K562 (cell line): Measurements from ENCODE around the gene CRY2. TPM values are rescaled to one million over a fixed set of nuclear protein-coding genes. Genes with fewer than 3 reads are reported as not detected.

ENCODE experiments used
- ATAC-seq: fragments of 200-7000 bp; cut with Tn5 transposase; 3 replicates; pipeline ENCODE4 v1.9.1; 2020; ENCODE audit warnings: moderate library complexity
- BruUV-seq: library from RNA; stranded (reverse); fragments of 400-500 nt; replicated peaks from 2 replicates; lab custom pipeline; 2021; lab: Mats Ljungman, UMichigan
- CTCF ChIA-PET: fragments of 300-600 bp; formaldehyde crosslinking; extraction: SDS; loops from one replicate; lab custom pipeline; 2021; ENCODE audit warnings: low intra/inter-chr PET ratio; lab: Yijun Ruan, JAX
- POLR2A ChIA-PET: fragments of 300-600, 350-650 bp; sonication (Branson Sonifier 250); formaldehyde crosslinking; extraction: SDS; loops from one replicate; lab custom pipeline; 2021; ENCODE audit warnings: antibody characterized with exemption, inconsistent platforms; lab: Yijun Ruan, JAX
- DNase-seq, 4 experiments: peaks; one replicate each; pipeline versions ENCODE4 v3.0.0 to v3.0.0-alpha.2; 2011 to 2018; ENCODE audit warnings: low spot score in 3 of 4, mixed read lengths in 3 of 4; ENCODE audit errors: extremely low read depth in 1 of 4
- FAIRE-seq: peaks from 2 replicates; lab custom pipeline; 2011; peaks lifted over from hg19 to GRCh38; lab: Jason Lieb, UNC
- H2AFZ ChIP-seq: 2 replicates; pipeline ENCODE4 v1.6.0; 2011; ENCODE audit warnings: low read depth, low read length, control low read depth, inconsistent platforms
- H3K27ac ChIP-seq: fragments of 200-600 bp; 3 replicates; pipeline ENCODE4 v1.8.0; 2011; ENCODE audit warnings: low read depth, mild to moderate bottlenecking, control low read depth, inconsistent platforms, low read length, moderate library complexity, mixed read lengths; ENCODE audit errors: extremely low read depth
- H3K27me3 ChIP-seq, 2 experiments: fragments of 300-600 bp in 1 of 2; 2 replicates in 1 of 2; 3 replicates in 1 of 2; pipeline versions ENCODE4 v1.6.0 to v1.8.0; 2011; ENCODE audit warnings: inconsistent platforms in 2 of 2, low read length in 2 of 2, mild to moderate bottlenecking in 1 of 2, mixed read lengths in 1 of 2, moderate library complexity in 1 of 2; ENCODE audit not compliant: control insufficient read depth in 2 of 2, insufficient read depth in 2 of 2
- H3K36me3 ChIP-seq: fragments of 300-600 bp; 3 replicates; pipeline ENCODE4 v1.8.0; 2011; ENCODE audit warnings: mild to moderate bottlenecking, low read length, inconsistent platforms; ENCODE audit not compliant: control insufficient read depth, insufficient read depth
- H3K4me1 ChIP-seq, 2 experiments: fragments of 200-600 bp in 1 of 2; replicated peaks in 1 of 2; 2 replicates in 1 of 2; 3 replicates in 1 of 2; pipeline versions ENCODE4 v1.5.1 to v1.8.0; 2011; ENCODE audit warnings: inconsistent platforms in 2 of 2, low read length in 2 of 2, mild to moderate bottlenecking in 1 of 2, mixed read lengths in 1 of 2, moderate library complexity in 1 of 2; ENCODE audit not compliant: control insufficient read depth in 2 of 2, insufficient read depth in 2 of 2
- H3K4me2 ChIP-seq: 2 replicates; pipeline ENCODE4 v1.6.1; 2011; ENCODE audit warnings: low read length, control low read depth, inconsistent platforms, mixed read lengths; ENCODE audit not compliant: insufficient read depth
- H3K4me3 ChIP-seq: fragments of 200-600 bp; sonication (generic), shearing (Covaris generic); 2 replicates; pipeline ENCODE4 v1.5.1; 2016; ENCODE audit warnings: control low read depth, inconsistent platforms
- H3K79me2 ChIP-seq: fragments of 200-600 bp; 3 replicates; pipeline ENCODE4 v1.8.0; 2011; ENCODE audit warnings: low read length, inconsistent platforms; ENCODE audit not compliant: control insufficient read depth, insufficient read depth
- H3K9ac ChIP-seq, 2 experiments: 2 replicates each; pipeline versions ENCODE4 v1.6.0 to v1.6.1; 2011; ENCODE audit warnings: low read depth in 2 of 2, low read length in 2 of 2, control low read depth in 1 of 2, inconsistent platforms in 1 of 2, mild to moderate bottlenecking in 1 of 2, mixed read lengths in 1 of 2; ENCODE audit not compliant: insufficient read depth in 1 of 2
- H3K9me1 ChIP-seq: one replicate; pipeline ENCODE4 v1.6.0; 2011; ENCODE audit warnings: inconsistent platforms, mild to moderate bottlenecking, low read length, moderate library complexity; ENCODE audit not compliant: control insufficient read depth, insufficient read depth
- H3K9me3 ChIP-seq: replicated peaks from 2 replicates; pipeline ENCODE4 v1.5.1; 2011; ENCODE audit warnings: low read depth, low read length, inconsistent platforms; ENCODE audit not compliant: control insufficient read depth, insufficient read depth
- H4K20me1 ChIP-seq: replicated peaks from 2 replicates; pipeline ENCODE4 v1.6.1; 2011; ENCODE audit warnings: low read length, inconsistent platforms, mixed read lengths; ENCODE audit not compliant: control insufficient read depth, insufficient read depth
- ARID4B ChIP-seq: sonication (generic); formaldehyde crosslinking; IDR thresholded peaks from 2 replicates; pipeline ENCODE4 v1.8.0; 2022; ENCODE audit warnings: mild to moderate bottlenecking, missing genetic modification reagents
- ERF ChIP-seq: fragments of 450-650 bp; formaldehyde crosslinking; IDR thresholded peaks from 2 replicates; pipeline ENCODE4 v1.4.0; 2020; ENCODE audit warnings: mild to moderate bottlenecking, mixed read lengths
- NFRKB ChIP-seq: fragments of 450-650 bp; IDR thresholded peaks from 2 replicates; pipeline ENCODE4 v1.6.1; 2016; ENCODE audit warnings: low read depth
- NR2C2 ChIP-seq, 2 experiments: fragments of 200-800 bp in 1 of 2; sonication (Bioruptor generic) in 1 of 2; sonication (generic) in 1 of 2; formaldehyde crosslinking in 1 of 2; IDR thresholded peaks; 2 replicates each; pipeline versions ENCODE4 v1.6.1 to v1.8.0; 2016 to 2022; ENCODE audit warnings: mild to moderate bottlenecking in 1 of 2, missing compliant biosample characterization in 1 of 2, missing genetic modification characterization in 1 of 2, missing genetic modification reagents in 1 of 2
- WGBS: fragments of 100-300 bp; shearing (Covaris generic); methylation state at CpG from one replicate; pipeline ENCODE4 v1.1.6; 2016; ENCODE audit warnings: low coverage, mixed read lengths; ENCODE audit not compliant: insufficient coverage; ENCODE audit errors: missing lambda C conversion rate; 5-methylcytosine and 5-hydroxymethylcytosine counted together
- in situ Hi-C: fragments of 300-500 bp; cut with MboI; formaldehyde crosslinking; loops from 4 replicates; pipeline ENCODE4 v1.15.0; 2018; ENCODE audit warnings: inconsistent platforms, mixed read lengths
- intact Hi-C: fragments of 100-400 bp; cut with micrococcal nuclease; formaldehyde crosslinking; loops from 2 replicates; pipeline ENCODE4 v1.14.2; 2022
- polyA plus RNA-seq, 8 experiments: library from polyadenylated mRNA; depleted of rRNA in 4 of 8; stranded (reverse) in 5 of 8; unstranded in 3 of 8; fragments of >200 nt; fragmentation: Nextera tagmentation in 2 of 8; fragmentation: Illumina TruSeq in 1 of 8; extraction: Ambion mirVana in 2 of 8; extraction: Trizol in 1 of 8; gene quantifications; 2 replicates each; pipeline versions ENCODE4 v1.2.1 to v1.2.3, GENCODE V29; 2011 to 2014; ENCODE audit warnings: inconsistent platforms in 1 of 8, missing spikeins in 1 of 8
- total RNA-seq, 7 experiments: library from RNA; depleted of rRNA in 6 of 7; stranded (reverse); fragments of >200 nt in 6 of 7; fragmentation: Illumina TruSeq in 2 of 7; extraction: Trizol in 2 of 7; gene quantifications; 2 replicates each; pipeline versions ENCODE4 v1.2.1 to v1.2.3, GENCODE V29; 2011 to 2021; ENCODE audit warnings: low replicate concordance in 1 of 7
- TF ChIP-seq, protein P1 (sequence below): fragments of 450-650 bp; IDR thresholded peaks from one replicate; pipeline ENCODE4 v1.6.1; 2018; ENCODE audit warnings: mild to moderate bottlenecking, moderate library complexity; ENCODE audit not compliant: partially characterized antibody

CRY2 gene
- total and polyA plus RNA-seq, 9 of the 15 experiments (the other 6 are each of a cell fraction or from before 2014, with no cell fraction given) = 2.3 to 23.9 (median 14.8) TPM

GRCh38 chr11:45833761-45834160, 13.5 kb upstream of the CRY2 start:
- H3K79me2 ChIP-seq = no peaks in the 10 kb centered on the region
- in situ Hi-C loops (no loop called here), intact Hi-C loops (loop anchor here (1.0 to 5.0 kb wide), 2 partner anchors 7 to 36 kb away; no protein-coding TSS in a partner anchor)
- H3K9me1 ChIP-seq = no peaks in the 10 kb centered on the region
- 0 out of 4 replicates have a peak overlapping the region, but pooled peaks of 1 of the 2 experiments have one; percentile 27 for H3K9ac ChIP-seq
- H3K4me3 ChIP-seq = no peak overlapping the region
- 0 out of 5 replicates have a peak, but pooled peaks cover 0 to under 1% of the 10 kb centered on the region in 2 experiments for H3K27me3 ChIP-seq
- WGBS = 37% methylated on average over 3 of the region's 3 CpGs
- ChIA-PET POLR2A (interaction anchor here (0.9 to 1.1 kb wide), 2 partner anchors 12 to 17 kb away, joined by 3 read pairs; no protein-coding TSS in a partner anchor), CTCF (no interaction called here)
- no peaks in the 10 kb centered on the region for H4K20me1 ChIP-seq
- H3K4me2 ChIP-seq = peak overlapping the region; percentile 70; the same call in 1 of the 2 replicates
- H3K9me3 ChIP-seq = no peaks in the 10 kb centered on the region
- no peak overlapping the region; the same call in 1 of the 2 replicates for H2AFZ ChIP-seq
- peak overlapping the region; percentile 45; the same call in 1 of the 3 replicates for H3K27ac ChIP-seq
- no peak; the same call in 2 of the 3 replicates for ATAC-seq
- FAIRE-seq = no peak
- TF ChIP-seq NR2C2 (CRISPR knock-in tag; IDR thresholded peaks at IDR 0.05) (no peak), NR2C2 (tag; IDR thresholded peaks at IDR 0.05) (0 out of 2 replicates have a peak, but pooled peaks have one; percentile 1), ERF (CRISPR knock-in tag) (no peak), ARID4B (CRISPR knock-in tag) (no peak), NFRKB (no peak)
- TF ChIP-seq, protein P1, sequence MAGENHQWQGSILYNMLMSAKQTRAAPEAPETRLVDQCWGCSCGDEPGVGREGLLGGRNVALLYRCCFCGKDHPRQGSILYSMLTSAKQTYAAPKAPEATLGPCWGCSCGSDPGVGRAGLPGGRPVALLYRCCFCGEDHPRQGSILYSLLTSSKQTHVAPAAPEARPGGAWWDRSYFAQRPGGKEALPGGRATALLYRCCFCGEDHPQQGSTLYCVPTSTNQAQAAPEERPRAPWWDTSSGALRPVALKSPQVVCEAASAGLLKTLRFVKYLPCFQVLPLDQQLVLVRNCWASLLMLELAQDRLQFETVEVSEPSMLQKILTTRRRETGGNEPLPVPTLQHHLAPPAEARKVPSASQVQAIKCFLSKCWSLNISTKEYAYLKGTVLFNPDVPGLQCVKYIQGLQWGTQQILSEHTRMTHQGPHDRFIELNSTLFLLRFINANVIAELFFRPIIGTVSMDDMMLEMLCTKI = no peak
- BruUV-seq = TSS peak; percentile 81
- H3K36me3 ChIP-seq = no peaks in the 10 kb centered on the region
- H3K4me1 ChIP-seq = peaks cover 12% of the 10 kb centered on the region in 2 experiments; a peak in 4 of 5 replicates
- no peak for DNase-seq
